Peyer's patch (tissue), 4 donors: ENCODE results near the gene ADAMTSL2.

ENCODE experiments used
- CTCF ChIP-seq, 6 experiments: fragments of 450-650 bp in 4 of 6; fragments of 200-600 bp in 2 of 6; sonication (generic) in 1 of 6; IDR thresholded peaks; one replicate each; pipeline ENCODE4 v1.5.1; 2017 to 2019; ENCODE audit warnings: antibody characterized with exemption in 6 of 6, mild to moderate bottlenecking in 3 of 6, moderate library complexity in 1 of 6
- POLR2A ChIP-seq, 2 donors: fragments of 450-650 bp; IDR thresholded peaks; one replicate each; pipeline ENCODE4 v1.5.1; 2017; ENCODE audit warnings: antibody characterized with exemption in 2 of 2, mild to moderate bottlenecking in 2 of 2, moderate library complexity in 2 of 2

GRCh38 chr9:133539991-133540697 lies 5.6 kb downstream of the ADAMTSL2 start:
- TF ChIP-seq CTCF (IDR thresholded peaks at IDR 0.05): no peak
- TF ChIP-seq POLR2A (IDR thresholded peaks at IDR 0.05): no peak
